Measurements from ENCODE around the gene PDE4B. TPM values are rescaled to one million over a fixed set of nuclear protein-coding genes. Genes with fewer than 3 reads are reported as not detected.

The PDE4B gene
- total and polyA plus RNA-seq, 2 of the 13 experiments (the other 11 are each of a cell fraction or from before 2014, with no cell fraction given): not detected

DNA sequence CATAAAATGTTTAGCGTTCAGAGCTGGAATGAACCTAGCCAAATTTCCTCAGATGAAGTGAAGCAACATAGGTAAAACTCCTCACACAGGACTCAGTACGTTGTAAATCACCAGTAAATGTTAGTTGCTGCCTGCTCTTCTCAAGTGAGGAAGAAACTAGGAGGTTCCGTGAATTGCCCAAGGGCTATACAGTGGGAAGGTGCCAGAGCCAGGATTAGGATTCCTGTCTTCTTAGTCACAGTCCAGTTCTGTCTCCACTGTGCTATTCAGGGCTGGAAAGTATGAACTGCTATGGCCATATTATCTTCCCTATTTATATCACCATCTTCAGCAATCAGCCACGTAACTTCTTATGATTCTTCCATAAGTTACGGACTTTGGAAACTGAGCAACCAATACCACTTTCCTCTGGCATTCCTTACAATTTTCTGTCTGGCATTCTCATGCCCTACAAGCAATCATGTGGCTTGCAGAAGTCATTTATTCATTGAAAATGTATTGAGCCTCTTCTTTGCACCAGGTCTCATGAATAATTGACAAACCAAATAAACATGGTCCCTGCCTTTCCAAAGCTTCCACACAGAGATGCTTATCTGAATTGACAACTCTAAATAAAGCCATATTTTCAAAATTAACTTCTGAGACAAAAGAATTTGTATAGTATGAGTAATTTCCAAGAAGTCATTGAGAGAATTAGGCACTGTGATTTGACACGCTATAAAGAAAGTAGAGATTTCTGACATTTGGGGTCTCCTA lies 469.7 kb downstream of the PDE4B start:
- FAIRE-seq (no peak), ATAC-seq (no peak), DNase-seq (ENCODE audit: low spot score) (no peak)
- no peak overlapping the region for H2AFZ ChIP-seq (ENCODE audit: low read length)
- BruUV-seq (replicated peaks): no TSS peak
- H3K4me2 ChIP-seq (ENCODE audit: low read depth, low read length): no peak overlapping the region
- no peak overlapping the region for H3K9ac ChIP-seq (ENCODE audit: insufficient read depth, low read depth, low read length)
- no peak overlapping the region for H3K27ac ChIP-seq (ENCODE audit: extremely low read length, insufficient read depth, low read length)
- no peaks in the 10 kb centered on the region for H3K4me1 ChIP-seq (ENCODE audit: insufficient read depth, low read length)
- no peaks in the 10 kb centered on the region for H3K27me3 ChIP-seq (ENCODE audit: control insufficient read depth in 1 of 2, insufficient read depth in 2 of 2, low read length in 2 of 2)
- H3K9me3 ChIP-seq (ENCODE audit: low read length): no peaks in the 10 kb centered on the region
- POLR2A ChIA-PET: no interaction called here
- intact Hi-C loops (cut with micrococcal nuclease; ENCODE audit: unreplicated experiment) (no loop called here), in situ Hi-C loops (cut with HindIII; ENCODE audit: extremely low pct_ligation_motif_present, low pct_unique_long_range_greater_than_20kb) (loop anchor here (10.0 kb wide), 1 partner anchor 462 kb away; no protein-coding TSS in a partner anchor)
- H3K4me3 ChIP-seq (replicated peaks in 1 of 3; ENCODE audit: insufficient read depth in 1 of 3, low read depth in 2 of 3, low read length in 3 of 3): no peak overlapping the region
- no peaks in the 10 kb centered on the region for H4K20me1 ChIP-seq (ENCODE audit: insufficient read depth, low read length)
- H3K36me3 ChIP-seq (replicated peaks in 1 of 2; ENCODE audit: control insufficient read depth in 1 of 2, insufficient read depth in 2 of 2, low read length in 2 of 2): no peaks in the 10 kb centered on the region
- no peaks in the 10 kb centered on the region for H3K79me2 ChIP-seq (ENCODE audit: insufficient read depth, low read length)
- 15% methylated on average over 6 of the region's 6 CpGs for WGBS (ENCODE audit: low lambda C conversion rate)
- CTCF ChIA-PET (ENCODE audit: low intra/inter-chr PET ratio, low total read pairs): no interaction called here
- TF ChIP-seq IRX3 (CRISPR knock-in tag; IDR thresholded peaks at IDR 0.05; ENCODE audit: borderline replicate concordance, low read depth): no peak
- no peak for TF ChIP-seq EED (CRISPR knock-in tag; IDR thresholded peaks at IDR 0.05)
- TF ChIP-seq FOXA3 (CRISPR knock-in tag; IDR thresholded peaks at IDR 0.05): no peak
- TF ChIP-seq CCAR2 (optimal IDR thresholded peaks at IDR 0.05; ENCODE audit: low read depth, low read length): no peak
- no peak for TF ChIP-seq HHEX (CRISPR knock-in tag; IDR thresholded peaks at IDR 0.05)
- no peak for TF ChIP-seq AGO1 (IDR thresholded peaks at IDR 0.05; ENCODE audit: low read depth, low read length, poor library complexity, severe bottlenecking)
- TF ChIP-seq TARDBP (CRISPR knock-in tag; IDR thresholded peaks at IDR 0.05): no peak
- no peak for TF ChIP-seq ZNF350 (CRISPR knock-in tag; IDR thresholded peaks at IDR 0.05; ENCODE audit: borderline replicate concordance, low read depth)
- no peak for TF ChIP-seq STAT5B (CRISPR knock-in tag; IDR thresholded peaks at IDR 0.05)
- TF ChIP-seq ZNF343 (CRISPR knock-in tag; IDR thresholded peaks at IDR 0.05): no peak
- no peak for TF ChIP-seq ATRX (CRISPR knock-in tag; IDR thresholded peaks at IDR 0.05; ENCODE audit: borderline replicate concordance)

Data from HepG2 (cell line).